Loucy (cell line): ENCODE data around the gene TLE7.

Experiments
- H2AFZ ChIP-seq: fragments of 200-600 bp; sonication (generic); 2 replicates; pipeline ENCODE4 v1.6.0; 2016; ENCODE audit warnings: antibody characterized with exemption, mild to moderate bottlenecking, low read length, moderate library complexity
- H3F3A ChIP-seq: fragments of 200-600 bp; 2 replicates; pipeline ENCODE4 v1.6.0; 2016; ENCODE audit warnings: antibody characterized with exemption, low read depth, mild to moderate bottlenecking
- H3K27me3 ChIP-seq: fragments of 200-600 bp; sonication (generic); 2 replicates; pipeline ENCODE4 v1.6.1; 2014; ENCODE audit warnings: low read length, mild to moderate bottlenecking; ENCODE audit not compliant: insufficient read depth, poor library complexity, severe bottlenecking
- H3K36me3 ChIP-seq: fragments of 200-600 bp; sonication (generic); 2 replicates; pipeline ENCODE4 v1.6.1; 2016; ENCODE audit warnings: low read length; ENCODE audit not compliant: insufficient read depth
- H3K4me1 ChIP-seq: fragments of 200-600 bp; sonication (generic); 2 replicates; pipeline ENCODE4 v1.5.1; 2014; ENCODE audit warnings: low read length, mild to moderate bottlenecking; ENCODE audit not compliant: insufficient read depth, poor library complexity, severe bottlenecking
- H3K4me2 ChIP-seq: fragments of 200-600 bp; sonication (generic); 2 replicates; pipeline ENCODE4 v1.6.0; 2014; ENCODE audit warnings: antibody characterized with exemption, low read length, low read depth, mild to moderate bottlenecking; ENCODE audit not compliant: poor library complexity, severe bottlenecking
- H3K4me3 ChIP-seq: fragments of 200-600 bp; sonication (generic); 2 replicates; pipeline ENCODE4 v1.5.1; 2014; ENCODE audit warnings: low read length, mild to moderate bottlenecking, mixed read lengths; ENCODE audit not compliant: poor library complexity, severe bottlenecking
- H3K79me2 ChIP-seq: fragments of 200-600 bp; sonication (generic); 2 replicates; pipeline ENCODE4 v1.6.1; 2014; ENCODE audit warnings: low read length; ENCODE audit not compliant: insufficient read depth
- H3K9ac ChIP-seq: fragments of 200-600 bp; sonication (generic); 2 replicates; pipeline ENCODE4 v1.6.0; 2014; ENCODE audit warnings: mild to moderate bottlenecking, low read depth, low read length, moderate library complexity; ENCODE audit not compliant: poor library complexity, severe bottlenecking
- H3K9me2 ChIP-seq: fragments of 200-600 bp; sonication (generic); replicated peaks from 2 replicates; pipeline ENCODE4 v1.6.1; 2016; ENCODE audit warnings: low read depth, low read length, mixed read lengths
- H3K9me3 ChIP-seq: fragments of 200-600 bp; sonication (generic); 2 replicates; pipeline ENCODE4 v1.6.1; 2014; ENCODE audit warnings: mild to moderate bottlenecking, antibody characterized with exemption, low read length, low read depth; ENCODE audit not compliant: insufficient read depth
- H4K20me1 ChIP-seq: fragments of 200-600 bp; sonication (generic); 2 replicates; pipeline ENCODE4 v1.6.0; 2014; ENCODE audit warnings: antibody characterized with exemption, low read length, mild to moderate bottlenecking; ENCODE audit not compliant: insufficient read depth, poor library complexity, severe bottlenecking
- CTCF ChIP-seq: fragments of 200-600 bp; sonication (generic); conservative IDR thresholded peaks from 2 replicates; pipeline ENCODE4 v1.5.1; 2014; ENCODE audit warnings: mild to moderate bottlenecking, antibody characterized with exemption, low read length
- EZH2phosphoT487 ChIP-seq: fragments of 200-600 bp; IDR thresholded peaks from 2 replicates; pipeline ENCODE4 v1.6.1; 2018; ENCODE audit warnings: antibody characterized with exemption, mild to moderate bottlenecking, moderate library complexity, borderline replicate concordance

The TLE7 gene

GRCh38 chr16:71428385-71428784, 13.5 kb downstream of the TLE7 start:
- H4K20me1 ChIP-seq, result no peaks in the 10 kb centered on the region
- H3K4me1 ChIP-seq, result no peaks in the 10 kb centered on the region
- H3F3A ChIP-seq, result no peaks in the 10 kb centered on the region
- H3K4me3 ChIP-seq, result no peak overlapping the region
- no peak overlapping the region for H3K9ac ChIP-seq
- H3K27me3 ChIP-seq, result no peaks in the 10 kb centered on the region
- H3K4me2 ChIP-seq, result no peak overlapping the region
- no peaks in the 10 kb centered on the region for H3K36me3 ChIP-seq
- H3K9me2 ChIP-seq, result no peaks in the 10 kb centered on the region
- no peaks in the 10 kb centered on the region; the same call in 1 of the 2 replicates for H3K9me3 ChIP-seq
- TF ChIP-seq CTCF (no peak), EZH2phosphoT487 (no peak)
- H2AFZ ChIP-seq, result no peak overlapping the region
- H3K79me2 ChIP-seq, result no peaks in the 10 kb centered on the region

- no peaks in the 10 kb centered on the region for H3K9me2 ChIP-seq
- H3F3A ChIP-seq, result no peaks in the 10 kb centered on the region
- no peaks in the 10 kb centered on the region for H4K20me1 ChIP-seq
- TF ChIP-seq EZH2phosphoT487 (no peak), CTCF (no peak)
- H3K79me2 ChIP-seq, result no peaks in the 10 kb centered on the region
- H3K4me2 ChIP-seq, result no peak overlapping the region
- H3K4me3 ChIP-seq, result no peak overlapping the region
- H2AFZ ChIP-seq, result no peak overlapping the region
- H3K4me1 ChIP-seq, result no peaks in the 10 kb centered on the region
- H3K36me3 ChIP-seq, result no peaks in the 10 kb centered on the region
- H3K9ac ChIP-seq, result no peak overlapping the region
- no peaks in the 10 kb centered on the region; the same call in 1 of the 2 replicates for H3K9me3 ChIP-seq
- no peaks in the 10 kb centered on the region for H3K27me3 ChIP-seq
These were observed 14.8 kb downstream of the TLE7 start for GRCh38 chr16:71426880-71427615.

- Histone ChIP-seq H3F3A (no peaks in the 10 kb centered on the region), H2AFZ (no peak overlapping the region), H3K9me2 (no peaks in the 10 kb centered on the region), H3K4me3 (no peak overlapping the region), H3K9ac (no peak overlapping the region), H4K20me1 (no peaks in the 10 kb centered on the region), H3K4me2 (no peak overlapping the region), H3K79me2 (no peaks in the 10 kb centered on the region), H3K36me3 (no peaks in the 10 kb centered on the region), H3K27me3 (no peaks in the 10 kb centered on the region), H3K4me1 (no peaks in the 10 kb centered on the region), H3K9me3 (no peaks in the 10 kb centered on the region; the same call in 1 of the 2 replicates)
- TF ChIP-seq EZH2phosphoT487 (no peak), CTCF (no peak)
These were observed 15.6 kb downstream of the TLE7 start for GRCh38 chr16:71426069-71426879.
